HG03280 (cell line): ENCODE data around the gene ZNRF1.

Source experiments
- ATAC-seq: cut with Tn5 transposase; IDR thresholded peaks from one replicate; pipeline ENCODE4 v1.9.1; 2021; ENCODE audit warnings: mild to moderate bottlenecking, moderate library complexity; ENCODE audit not compliant: unreplicated experiment

ZNRF1 gene

DNA sequence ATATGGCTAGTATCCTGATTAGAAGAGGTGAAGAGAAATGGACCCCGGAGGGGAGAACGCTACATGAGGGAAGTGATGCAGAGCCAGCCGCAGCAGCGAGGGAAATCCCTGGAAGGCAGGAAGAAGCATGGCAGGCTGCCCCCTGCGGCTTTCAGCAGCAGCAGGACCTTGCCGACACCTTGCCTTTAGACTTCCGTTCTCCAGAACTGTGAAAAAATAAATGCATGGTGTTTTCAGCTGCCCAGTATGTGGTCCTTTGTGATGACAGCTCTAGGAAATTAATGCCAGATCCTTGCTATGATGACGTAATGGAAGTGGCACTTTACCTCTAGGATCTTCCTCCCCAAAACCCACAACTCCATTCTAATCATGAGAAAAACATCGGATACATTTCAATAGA, 139.8 kb downstream of the ZNRF1 start:
- ATAC-seq: no peak

DNA sequence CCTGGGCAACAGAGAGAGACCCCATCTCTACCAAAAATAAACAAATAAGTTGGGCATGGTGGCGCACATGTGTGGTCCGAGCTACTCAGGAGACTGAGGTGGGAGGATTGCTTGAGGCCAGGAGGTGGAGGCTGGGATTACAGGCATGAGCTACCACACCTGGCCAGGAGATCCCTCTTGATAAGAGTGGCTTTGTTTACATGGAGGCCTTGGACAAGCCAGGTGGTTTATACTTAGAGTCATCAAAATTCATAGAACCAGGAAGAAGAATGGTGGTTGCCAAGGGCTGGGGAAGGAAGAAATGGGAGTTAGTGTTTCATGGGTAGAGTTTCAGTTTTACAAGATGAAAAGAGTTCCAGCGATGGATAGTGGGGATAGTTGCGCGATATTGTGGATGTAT, 140.7 kb downstream of the ZNRF1 start:
- no peak for ATAC-seq

DNA sequence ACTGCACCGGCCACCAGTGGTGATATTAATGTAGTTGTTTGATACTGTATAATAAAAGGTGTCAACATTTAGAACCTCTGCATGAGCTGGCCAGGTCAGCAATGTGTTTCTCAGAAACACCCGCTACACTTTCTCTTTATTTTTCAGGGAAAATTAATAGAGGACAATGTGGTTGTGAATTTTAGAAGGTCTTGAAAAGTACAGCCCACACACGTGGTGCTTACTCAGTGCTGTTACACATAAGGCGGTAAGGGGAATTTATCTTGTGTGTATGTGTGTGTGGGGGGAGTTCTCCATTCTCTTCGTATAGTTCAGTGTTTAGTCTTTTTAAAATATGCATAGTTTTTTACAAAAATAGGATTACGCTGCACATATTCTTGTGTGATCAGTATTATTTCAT, 145.1 kb downstream of the ZNRF1 start:
- no peak for ATAC-seq

DNA sequence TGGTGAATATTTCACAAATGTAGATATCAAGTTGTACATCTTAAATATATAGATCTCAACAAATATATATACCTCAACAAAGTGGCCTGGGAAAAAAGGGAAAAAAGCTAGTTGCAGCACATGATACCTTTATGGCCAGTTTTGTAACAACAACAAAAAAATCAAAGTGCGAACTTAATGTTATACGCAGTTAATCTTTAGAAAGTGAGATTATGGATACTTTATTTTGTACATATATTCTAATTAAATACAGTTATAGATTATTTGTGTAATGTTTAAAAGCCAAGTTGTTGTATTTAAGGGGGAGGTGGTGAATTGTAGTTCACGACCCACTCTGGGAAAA, 149.1 kb downstream of the ZNRF1 start:
- no peak for ATAC-seq

DNA sequence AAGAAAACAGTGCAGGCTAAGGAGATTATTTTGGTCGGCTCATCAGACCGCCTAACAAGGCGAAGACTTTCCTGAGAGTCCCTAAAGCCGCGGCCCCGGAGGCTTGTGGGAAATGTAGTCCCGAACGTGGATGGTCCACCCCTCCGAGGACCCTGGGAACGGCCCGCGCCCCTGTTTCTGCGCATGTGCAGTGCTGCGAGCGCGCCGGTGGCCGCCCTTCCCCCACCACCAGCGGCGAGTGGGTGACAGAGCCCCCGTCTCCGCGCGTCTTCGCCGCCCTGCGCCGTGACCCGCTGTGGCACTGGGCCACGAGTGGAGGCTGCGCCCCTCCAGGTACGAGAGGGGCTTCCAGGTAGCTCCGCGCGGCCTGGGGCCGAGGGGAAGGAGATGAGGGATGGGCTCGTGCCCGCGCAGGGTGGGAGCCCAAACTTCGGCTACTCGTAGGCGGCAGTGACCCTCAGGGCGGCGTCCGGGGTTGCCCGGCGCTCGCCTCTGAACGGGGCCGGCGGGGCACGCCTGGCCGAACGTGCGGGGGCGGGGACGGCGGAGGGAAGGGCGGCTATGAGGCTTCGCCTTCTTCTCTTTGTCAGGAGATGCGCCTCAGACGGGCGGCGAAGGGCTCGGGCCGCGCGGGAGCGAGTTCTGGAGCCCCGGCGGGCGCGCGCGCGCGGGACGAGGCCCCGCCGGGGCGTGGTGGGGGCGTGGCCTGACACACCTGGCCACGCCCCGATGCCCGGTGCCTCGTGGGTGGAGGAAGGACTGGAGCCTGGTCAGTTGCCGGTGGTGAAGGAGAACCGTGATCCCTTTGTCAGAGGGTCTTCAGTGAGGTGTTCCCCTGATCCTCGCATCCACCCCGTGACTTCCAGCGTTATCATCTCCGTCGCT, 149.7 kb downstream of the ZNRF1 start, which contains the start of gene ZFP1:
ZFP1 (plus strand) TSS at position 214 of the 885 bp plus-strand sequence. CDS start 4,428 bp downstream, outside the sequence.
- ATAC-seq: peak; percentile 82

DNA sequence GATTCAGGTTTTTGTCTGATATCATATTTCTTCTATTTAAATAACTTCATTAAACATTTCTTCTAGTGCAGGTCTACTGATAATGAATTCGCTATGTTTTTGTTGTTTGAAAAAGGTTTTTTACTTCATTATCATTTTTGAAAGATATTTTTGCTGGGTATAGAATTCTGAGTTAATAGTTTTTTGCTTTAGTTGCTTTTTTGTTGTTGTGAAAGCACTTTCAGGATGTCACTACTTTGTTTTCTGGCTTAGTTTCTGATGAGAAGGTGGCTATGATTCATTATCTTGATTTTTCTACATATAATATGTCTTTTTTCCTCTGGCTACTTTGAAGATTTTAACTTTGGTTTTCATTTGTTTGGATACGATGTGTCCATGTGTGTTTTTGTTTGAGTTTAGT, 153.0 kb downstream of the ZNRF1 start:
- ATAC-seq: no peak

DNA sequence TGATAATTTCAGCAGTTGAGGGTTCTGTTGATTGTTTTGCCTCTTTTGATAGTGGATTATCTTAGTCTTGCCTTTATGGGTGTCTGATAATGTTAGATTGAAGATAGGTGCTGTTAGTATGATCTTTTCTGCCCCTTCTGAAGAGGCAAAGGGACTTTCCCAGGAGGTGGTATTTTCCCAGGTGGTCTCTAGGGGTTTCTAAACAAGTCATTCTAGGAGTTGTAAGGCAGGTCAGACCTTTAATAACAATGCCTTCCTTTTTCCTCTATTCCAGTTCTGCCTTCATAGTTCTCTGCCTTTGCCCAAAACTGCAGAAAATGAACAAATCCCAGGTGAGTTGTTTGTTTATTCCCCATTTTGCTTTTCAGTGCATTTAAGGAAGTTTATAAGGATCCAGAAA, 153.8 kb downstream of the ZNRF1 start:
- no peak for ATAC-seq

DNA sequence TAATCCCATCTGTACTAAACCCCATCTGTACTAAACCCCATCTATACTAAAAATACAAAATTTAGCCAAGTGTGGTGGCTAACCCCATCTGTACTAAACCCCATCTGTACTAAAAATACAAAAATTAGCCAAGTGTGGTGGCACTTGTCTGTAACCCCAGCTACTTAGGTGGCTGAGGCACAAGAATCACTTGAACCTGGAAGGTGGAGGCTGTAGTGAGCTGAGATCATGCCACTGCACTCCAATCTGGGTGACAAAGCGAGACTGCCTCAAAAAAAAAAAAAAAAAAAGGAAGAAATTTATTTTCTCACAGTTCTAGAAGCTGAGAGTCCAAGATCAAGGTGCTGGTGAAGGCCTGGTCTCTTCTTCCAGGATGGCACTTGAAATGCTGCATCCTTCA, 161.6 kb downstream of the ZNRF1 start:
- no peak for ATAC-seq
